ENCODE data around the gene ARIH2.

Gene ARIH2

GRCh38 chr3:48945891-48946549 is 27.4 kb downstream of the ARIH2 start:
- DNase-seq (ENCODE audit: extremely low read depth, low read depth): no peak

DNA sequence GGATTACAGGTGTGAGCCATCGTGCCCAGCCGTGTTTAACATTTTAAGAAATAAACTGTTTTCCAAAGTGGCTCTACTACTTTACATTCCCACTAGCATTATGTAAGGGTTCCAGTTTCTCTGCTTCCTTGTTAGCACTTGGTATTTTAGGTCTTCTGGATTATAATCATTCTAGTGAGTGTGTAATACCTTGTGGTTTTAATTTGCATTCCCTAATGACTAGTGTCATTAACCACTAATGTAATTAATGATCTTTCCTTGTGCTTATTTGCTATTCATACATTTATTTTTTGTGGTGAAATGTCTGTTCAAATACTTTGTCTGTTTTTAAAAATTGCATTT is 30.7 kb downstream of the ARIH2 start:
- no peak for DNase-seq (ENCODE audit: extremely low read depth, low read depth)
- no peak for TF ChIP-seq CTCF (IDR thresholded peaks at IDR 0.05; ENCODE audit: low read depth, low read length)

More at GRCh38 chr3:48945891-48946549, 27.4 kb downstream of the ARIH2 start:
- TF ChIP-seq CTCF (IDR thresholded peaks at IDR 0.05; ENCODE audit: low read depth, low read length): no peak

GRCh38 chr3:48950051-48950450 is 31.4 kb downstream of the ARIH2 start:
- DNase-seq (ENCODE audit: extremely low read depth, low read depth): no peak

GRCh38 chr3:48951764-48952163 is 33.1 kb downstream of the ARIH2 start:
- DNase-seq (ENCODE audit: extremely low read depth, low read depth): no peak
- TF ChIP-seq CTCF (IDR thresholded peaks at IDR 0.05; ENCODE audit: low read depth, low read length): no peak

More at GRCh38 chr3:48950051-48950450, 31.4 kb downstream of the ARIH2 start:
- no peak for TF ChIP-seq CTCF (IDR thresholded peaks at IDR 0.05; ENCODE audit: low read depth, low read length)

GRCh38 chr3:48952510-48953118 is 34.0 kb downstream of the ARIH2 start:
- no peak for DNase-seq (ENCODE audit: extremely low read depth, low read depth)
- peak; percentile 27 for TF ChIP-seq CTCF (IDR thresholded peaks at IDR 0.05; ENCODE audit: low read depth, low read length)

DNA sequence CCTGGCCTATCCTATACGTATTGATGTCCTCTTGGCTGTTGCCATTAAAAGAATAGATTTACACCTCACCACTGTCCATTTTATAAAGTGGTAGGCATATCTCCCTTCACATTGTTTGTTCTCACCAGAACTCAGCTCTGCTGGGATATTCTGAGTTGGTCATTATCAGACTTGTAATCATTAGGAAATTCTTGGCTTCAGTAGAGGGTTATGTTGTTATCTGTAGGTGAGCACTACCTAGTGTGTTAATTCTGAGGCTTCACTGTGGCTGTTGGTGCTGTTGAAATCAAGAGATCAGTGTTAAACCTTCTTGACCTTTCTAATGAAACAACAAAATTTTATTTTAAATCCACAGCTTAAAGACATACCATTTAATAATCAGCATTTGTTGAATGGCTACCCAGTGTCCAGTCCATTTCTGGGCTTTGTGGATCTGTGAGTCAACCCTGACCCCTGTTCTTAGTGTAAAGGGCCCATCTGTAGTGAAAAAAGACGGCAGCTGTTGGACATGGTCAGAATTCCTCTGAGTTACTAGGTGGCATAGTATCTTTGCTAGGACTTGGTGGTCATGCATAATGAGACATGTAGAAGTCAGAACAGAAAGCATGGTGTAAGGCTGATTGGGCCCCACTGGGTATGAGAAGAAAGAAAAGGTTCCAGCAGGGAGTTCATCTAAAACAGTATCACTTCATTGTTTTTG is 38.5 kb downstream of the ARIH2 start:
- no peak for DNase-seq (ENCODE audit: extremely low read depth, low read depth)
- TF ChIP-seq CTCF (IDR thresholded peaks at IDR 0.05; ENCODE audit: low read depth, low read length): no peak

DNA sequence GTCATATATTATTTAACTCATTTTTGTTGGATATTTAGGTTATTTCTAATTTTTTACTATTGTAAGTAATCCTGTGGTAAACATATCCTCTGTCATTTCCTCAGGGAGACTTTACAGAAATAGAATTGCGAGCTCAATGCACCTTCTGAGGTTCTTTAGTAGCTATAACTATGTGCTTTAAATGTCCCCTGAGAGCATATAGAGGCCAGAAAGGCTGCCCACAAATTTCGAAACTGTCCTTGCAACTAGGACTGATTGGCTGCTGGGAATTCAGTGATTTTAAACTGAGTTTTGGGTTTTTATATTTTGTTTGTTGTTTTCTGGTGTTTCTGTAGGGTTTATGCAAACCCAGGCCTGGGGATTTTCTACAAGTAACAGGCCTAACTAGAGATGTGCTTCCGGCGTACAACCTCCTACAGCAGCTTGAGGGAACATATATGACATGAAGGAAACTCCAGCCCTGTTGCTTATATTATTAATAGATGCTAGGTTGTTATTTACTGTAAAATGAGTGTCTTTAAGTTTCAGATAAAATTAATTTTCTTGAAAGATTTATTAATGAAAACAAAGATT is 42.3 kb downstream of the ARIH2 start:
- DNase-seq (ENCODE audit: extremely low read depth, low read depth): no peak

More for the DNA sequence above, 42.3 kb downstream of the ARIH2 start:
- no peak for TF ChIP-seq CTCF (IDR thresholded peaks at IDR 0.05; ENCODE audit: low read depth, low read length)
